Stimulated activated naive CD8-positive, alpha-beta T cell treated with anti-CD3 and anti-CD28 coated beads, Interleukin-15, amount 100 ng/mL, for 72 hours (primary cell): ENCODE data around the gene NEURL1.

Experiments used
- ATAC-seq: fragments of 150-1000 bp; cut with Tn5 transposase; 2 replicates; pipeline ENCODE4 v1.10.0; 2021; ENCODE audit warnings: mild to moderate bottlenecking, moderate library complexity
- DNase-seq, 2 donors: peaks; one replicate each; pipeline ENCODE4 v3.0.0; 2021 to 2022
- H3K27ac Mint-ChIP-seq, 2 donors: one replicate each; pipeline ENCODE4 v1.8.0; 2022; ENCODE audit warnings: mild to moderate bottlenecking in 2 of 2, mixed read lengths in 2 of 2, moderate library complexity in 2 of 2
- H3K27me3 Mint-ChIP-seq: one replicate; pipeline ENCODE4 v1.8.0; 2022; ENCODE audit warnings: mixed read lengths
- H3K4me1 Mint-ChIP-seq: one replicate; pipeline ENCODE4 v1.8.0; 2022; ENCODE audit warnings: mild to moderate bottlenecking, mixed read lengths
- H3K4me3 Mint-ChIP-seq, 2 donors: one replicate each; pipeline ENCODE4 v1.8.0; 2022; ENCODE audit warnings: mild to moderate bottlenecking in 2 of 2, mixed read lengths in 2 of 2, moderate library complexity in 1 of 2
- H3K9me3 Mint-ChIP-seq, 2 donors: one replicate each; pipeline ENCODE4 v1.8.0; 2022; ENCODE audit warnings: mixed read lengths in 2 of 2

Gene NEURL1

DNA sequence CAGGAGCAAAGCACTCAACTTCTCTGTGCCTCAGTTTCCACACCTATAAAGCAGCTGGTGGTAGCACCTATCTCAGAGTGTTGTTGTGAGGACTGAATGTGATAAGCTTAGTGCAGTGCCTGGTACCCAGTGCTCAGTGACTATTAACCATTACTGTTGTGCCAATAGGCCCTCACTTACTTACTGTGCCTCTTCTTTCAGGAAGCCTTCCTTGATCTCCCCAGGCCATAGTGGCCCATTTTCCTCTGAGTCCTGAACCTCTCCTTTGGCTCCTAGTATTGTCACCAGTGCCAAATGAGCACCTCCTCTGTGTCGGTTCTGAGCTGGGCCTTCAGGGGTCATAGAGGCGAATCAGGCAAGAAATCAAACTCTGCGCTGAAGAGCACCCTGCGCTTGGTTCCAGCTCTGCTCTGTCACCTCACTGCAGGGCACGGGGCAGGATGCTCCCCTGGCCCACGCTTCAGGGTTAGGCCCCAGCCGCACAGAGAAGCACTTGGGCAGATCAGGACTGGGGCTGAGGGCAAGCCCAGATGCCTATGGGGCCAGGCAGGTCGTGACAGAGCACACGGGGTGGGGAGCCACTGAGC lies 37.3 kb upstream of the NEURL1 start:
- H3K4me3 Mint-ChIP-seq: no peak overlapping the region
- no peaks in the 10 kb centered on the region for H3K9me3 Mint-ChIP-seq
- no peak for ATAC-seq
- H3K27ac Mint-ChIP-seq: no peak overlapping the region
- no peaks in the 10 kb centered on the region for H3K27me3 Mint-ChIP-seq
- no peak for DNase-seq
- peaks cover 42% of the 10 kb centered on the region for H3K4me1 Mint-ChIP-seq

DNA sequence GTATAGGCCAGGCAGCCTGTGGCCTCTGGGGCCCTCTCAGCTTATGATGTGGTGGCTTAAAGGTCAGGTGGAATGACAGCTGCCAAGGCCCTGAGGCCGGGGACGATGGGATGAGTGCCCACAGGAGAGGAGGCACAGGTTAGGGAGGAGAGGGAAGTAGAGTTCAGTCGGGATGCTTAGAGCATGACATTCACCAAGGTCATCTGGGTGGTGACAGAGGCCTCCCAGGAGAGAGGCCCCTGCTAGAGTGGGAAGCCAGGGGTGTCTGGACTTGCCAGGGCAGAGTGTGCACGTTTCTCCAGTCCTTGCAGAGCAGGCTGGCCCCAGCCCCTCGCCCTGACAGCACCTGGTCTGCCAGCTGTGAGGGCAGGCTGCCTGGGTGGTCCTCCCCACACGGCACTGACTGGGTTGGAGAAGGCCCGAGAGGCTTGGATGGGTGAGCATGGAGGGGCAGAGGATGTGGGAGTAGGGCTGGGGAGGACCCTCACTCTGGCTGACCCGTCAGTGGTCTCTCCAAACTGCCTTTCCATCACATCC lies 36.3 kb upstream of the NEURL1 start:
- DNase-seq (no peak), ATAC-seq (no peak)
- Mint-ChIP-seq H3K27me3 (no peaks in the 10 kb centered on the region), H3K4me3 (no peak overlapping the region), H3K4me1 (peaks cover 33% of the 10 kb centered on the region), H3K9me3 (no peaks in the 10 kb centered on the region), H3K27ac (peak overlapping the region in 1 of 2 donors; percentile 74)

GRCh38 chr10:103457896-103458583 lies 35.5 kb upstream of the NEURL1 start:
- Mint-ChIP-seq H3K4me3 (no peak overlapping the region), H3K4me1 (peaks cover 26% of the 10 kb centered on the region)

GRCh38 chr10:103458720-103459119 lies 34.8 kb upstream of the NEURL1 start, which contains the start of gene CALHM1:
Gene CALHM1, minus strand, starts transcription at chr10:103458900. Its CDS starts 149 bp downstream, at chr10:103458751.
- ATAC-seq (peak; percentile 33), DNase-seq (no peak)
- peaks cover 22% of the 10 kb centered on the region for H3K4me1 Mint-ChIP-seq
- H3K4me3 Mint-ChIP-seq: no peak within 1 kb of the TSS
- no peaks in the 10 kb centered on the region for H3K9me3 Mint-ChIP-seq
- H3K27me3 Mint-ChIP-seq: no peaks in the 10 kb centered on the region
- H3K27ac Mint-ChIP-seq: peak within 1 kb of the TSS in 1 of 2 donors; percentile 57

More at GRCh38 chr10:103457896-103458583, 35.5 kb upstream of the NEURL1 start:
- ATAC-seq: no peak
- no peaks in the 10 kb centered on the region for H3K9me3 Mint-ChIP-seq
- H3K27ac Mint-ChIP-seq: no peak overlapping the region
- DNase-seq: no peak
- no peaks in the 10 kb centered on the region for H3K27me3 Mint-ChIP-seq

DNA sequence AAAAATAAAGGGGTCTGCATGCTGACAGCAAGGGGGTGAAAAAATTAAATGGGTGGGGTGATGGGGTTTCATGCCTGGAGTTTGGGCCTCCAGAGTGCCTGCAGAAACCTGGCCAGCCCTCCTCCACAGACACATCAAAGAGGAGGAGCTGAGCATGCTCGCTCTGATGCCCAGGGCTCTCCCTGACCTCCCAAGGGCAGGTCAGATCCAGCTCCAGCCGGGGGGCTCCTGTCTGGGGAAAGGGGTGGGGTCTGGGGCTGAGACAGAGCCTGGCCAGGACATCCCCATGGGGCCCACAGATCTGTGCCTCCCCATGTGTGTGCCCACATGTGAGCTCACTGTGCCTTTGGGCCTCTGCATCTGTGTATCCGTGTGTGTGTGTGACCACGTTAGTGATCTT lies 33.9 kb upstream of the NEURL1 start:
- Mint-ChIP-seq H3K4me3 (no peak overlapping the region), H3K4me1 (peaks cover 20% of the 10 kb centered on the region), H3K27me3 (no peaks in the 10 kb centered on the region), H3K27ac (no peak overlapping the region), H3K9me3 (no peaks in the 10 kb centered on the region)
- ATAC-seq (no peak), DNase-seq (no peak)

- Mint-ChIP-seq H3K27ac (no peak overlapping the region), H3K4me1 (peaks cover 30% of the 10 kb centered on the region), H3K27me3 (no peaks in the 10 kb centered on the region), H3K4me3 (no peak overlapping the region), H3K9me3 (no peaks in the 10 kb centered on the region)
- ATAC-seq (no peak), DNase-seq (no peak)
These were observed 30.0 kb upstream of the NEURL1 start for GRCh38 chr10:103463499-103463898.

DNA sequence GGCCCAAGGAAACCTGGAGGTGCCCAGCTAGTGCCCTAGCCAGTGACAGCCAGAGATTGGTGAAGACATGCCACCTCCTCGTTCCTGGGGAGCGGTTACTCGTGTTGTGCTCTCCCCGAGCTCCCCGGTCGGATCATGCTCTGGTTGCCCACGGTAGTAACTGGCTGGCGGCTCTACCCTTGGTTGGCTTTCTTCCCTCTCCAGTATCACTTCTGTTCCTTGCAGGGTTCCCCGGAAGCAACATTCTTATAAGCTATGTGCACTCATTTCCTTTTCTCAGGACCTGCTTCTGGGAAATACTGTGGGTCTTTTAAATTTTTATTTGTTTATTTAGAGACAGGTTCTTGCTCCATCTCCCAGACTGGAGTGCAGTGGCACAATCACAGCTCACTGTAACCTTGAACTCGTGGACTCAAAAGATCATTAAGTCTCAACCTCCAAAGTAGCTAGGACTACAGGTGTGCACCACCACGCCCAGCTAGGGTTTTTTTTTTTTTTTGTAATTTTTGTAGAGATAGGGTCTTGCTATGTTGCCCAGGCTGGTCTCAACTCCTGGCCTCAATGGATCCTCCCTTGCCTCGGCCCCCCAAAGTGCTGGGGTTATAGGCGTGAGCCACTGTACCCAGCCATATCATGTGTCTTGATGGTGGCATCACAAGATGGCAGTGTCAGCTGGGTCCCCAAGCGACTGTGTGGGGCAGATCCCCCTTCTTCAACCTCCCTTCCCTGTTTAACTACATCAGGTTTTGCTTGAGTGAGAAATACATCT lies 27.9 kb upstream of the NEURL1 start:
- no peak for DNase-seq
- peaks cover 20% of the 10 kb centered on the region for H3K4me1 Mint-ChIP-seq
- H3K4me3 Mint-ChIP-seq: no peak overlapping the region
- ATAC-seq: no peak
- H3K27me3 Mint-ChIP-seq: no peaks in the 10 kb centered on the region
- H3K27ac Mint-ChIP-seq: no peak overlapping the region
- H3K9me3 Mint-ChIP-seq: no peaks in the 10 kb centered on the region

DNA sequence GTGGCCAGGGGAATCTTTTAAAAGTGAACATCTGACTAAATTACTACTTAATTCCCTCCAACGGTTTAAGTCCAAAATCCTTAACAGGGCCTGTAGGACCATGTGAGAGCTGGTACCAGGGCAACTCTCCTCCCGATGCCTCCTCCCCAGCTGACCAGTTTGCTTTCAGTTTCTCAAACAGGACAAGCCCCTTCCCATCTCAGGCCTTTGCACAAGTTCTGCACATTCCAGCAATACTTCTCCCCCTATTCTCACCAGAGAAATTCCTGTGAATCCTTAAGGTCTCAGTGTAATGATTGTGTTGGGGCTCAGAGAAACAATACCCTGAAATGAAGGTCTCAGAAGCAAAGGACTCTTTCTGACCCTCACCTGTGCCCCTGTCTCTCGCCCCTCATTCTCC lies 26.8 kb upstream of the NEURL1 start:
- Mint-ChIP-seq H3K9me3 (no peaks in the 10 kb centered on the region), H3K4me1 (peaks cover 30% of the 10 kb centered on the region), H3K27ac (peak overlapping the region; percentile 27 to 79), H3K4me3 (no peak overlapping the region), H3K27me3 (no peaks in the 10 kb centered on the region)
- ATAC-seq: no peak
- no peak for DNase-seq

DNA sequence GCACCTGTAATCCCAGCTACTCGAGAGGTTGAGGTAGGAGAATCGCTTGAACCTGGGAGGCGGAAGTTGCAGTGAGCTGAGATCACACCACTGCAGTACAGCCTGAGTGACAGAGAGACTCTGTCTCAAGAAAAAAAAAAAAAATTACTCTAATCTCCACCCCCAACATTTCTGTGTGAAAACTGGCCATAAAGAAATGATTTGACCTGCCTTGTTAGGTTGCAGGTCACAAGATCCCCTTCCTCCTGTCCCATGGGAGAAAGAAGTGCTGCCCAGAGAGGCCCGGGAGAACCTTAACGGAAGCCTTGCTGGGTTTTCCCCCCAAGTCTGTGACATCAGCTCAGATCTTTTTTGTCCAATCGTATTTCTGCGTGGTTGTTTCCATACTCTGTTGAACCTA lies 26.1 kb upstream of the NEURL1 start:
- Mint-ChIP-seq H3K9me3 (no peaks in the 10 kb centered on the region), H3K4me3 (no peak overlapping the region), H3K27ac (peak overlapping the region in 1 of 2 donors; percentile 88), H3K27me3 (no peaks in the 10 kb centered on the region), H3K4me1 (peaks cover 37% of the 10 kb centered on the region)
- ATAC-seq (no peak), DNase-seq (no peak)

GRCh38 chr10:103469201-103469600 lies 24.3 kb upstream of the NEURL1 start:
- H3K27me3 Mint-ChIP-seq: no peaks in the 10 kb centered on the region
- DNase-seq (no peak), ATAC-seq (no peak)
- no peaks in the 10 kb centered on the region for H3K9me3 Mint-ChIP-seq
- peak overlapping the region in 1 of 2 donors; percentile 10 for H3K27ac Mint-ChIP-seq
- H3K4me1 Mint-ChIP-seq: peaks cover 38% of the 10 kb centered on the region
- H3K4me3 Mint-ChIP-seq: no peak overlapping the region

DNA sequence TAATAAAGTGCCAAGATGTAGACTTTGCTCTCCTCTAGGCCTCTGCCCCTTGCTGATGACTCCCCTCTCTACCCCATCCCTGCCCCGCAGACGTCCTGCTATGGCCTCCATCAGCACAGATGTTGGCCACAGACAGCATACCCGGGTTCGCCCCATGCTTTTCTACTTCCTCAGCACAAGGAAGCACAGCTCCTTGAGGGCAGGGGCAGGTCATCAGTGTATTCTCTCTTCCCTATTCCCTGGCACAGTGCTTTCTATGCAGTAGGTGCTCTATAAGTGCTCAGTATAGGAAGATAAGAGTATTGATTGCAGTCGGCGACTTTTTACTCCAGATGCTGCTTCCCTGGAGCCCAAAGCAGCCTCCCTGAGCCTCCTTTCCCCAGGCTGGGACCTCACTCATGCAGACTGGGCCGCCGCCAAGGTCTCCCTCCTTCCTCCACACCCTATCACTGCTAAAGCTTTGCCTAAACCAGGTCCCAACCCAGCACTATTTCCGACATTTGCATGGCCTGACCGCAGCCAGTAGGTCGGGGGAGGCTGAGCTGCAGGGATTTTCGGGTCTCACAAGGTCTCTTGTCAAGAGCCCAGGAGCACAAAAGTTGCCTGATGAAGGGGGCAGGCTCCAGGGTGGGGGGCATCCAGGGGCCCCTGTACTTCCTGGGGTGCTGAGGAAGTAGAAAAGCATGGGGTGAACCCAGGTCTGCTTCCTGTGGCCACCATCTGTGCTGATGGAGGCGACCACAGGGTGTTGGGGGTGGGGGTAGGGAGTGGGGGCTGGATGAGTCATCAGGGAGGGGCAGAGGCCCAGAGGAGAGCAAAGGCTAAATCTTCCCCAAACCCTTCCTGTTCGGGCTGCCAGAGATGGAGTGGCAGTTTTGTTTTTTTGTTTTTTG lies 22.5 kb upstream of the NEURL1 start:
- peak overlapping the region; percentile 92 to 95 for H3K27ac Mint-ChIP-seq
- H3K27me3 Mint-ChIP-seq: no peaks in the 10 kb centered on the region
- peak overlapping the region; percentile 75 to 78 for H3K4me3 Mint-ChIP-seq
- peaks cover 39% of the 10 kb centered on the region for H3K4me1 Mint-ChIP-seq
- no peaks in the 10 kb centered on the region for H3K9me3 Mint-ChIP-seq
- ATAC-seq (peak; percentile 93), DNase-seq (peak; percentile 67 to 80)

DNA sequence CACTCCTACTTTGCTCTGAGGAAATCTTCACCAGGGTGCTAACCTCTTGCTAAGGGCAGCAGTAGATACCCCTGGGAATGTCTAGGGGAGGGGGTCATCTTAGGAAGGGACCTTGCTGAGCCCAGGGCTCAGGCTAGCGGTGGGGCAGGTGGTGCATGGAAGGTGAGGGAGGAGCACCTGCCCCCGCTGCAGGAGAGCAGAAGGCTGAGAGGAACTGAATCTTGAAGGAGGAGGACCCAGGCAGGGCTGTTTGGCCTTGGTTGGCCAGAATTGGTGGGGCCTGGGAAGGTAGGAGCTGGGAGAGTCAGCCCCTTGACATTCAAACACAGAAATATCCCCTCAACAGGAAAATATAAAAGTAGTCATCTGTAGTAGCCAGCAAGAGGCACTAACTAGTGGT lies 21.5 kb upstream of the NEURL1 start:
- H3K4me1 Mint-ChIP-seq: peaks cover 41% of the 10 kb centered on the region
- H3K27me3 Mint-ChIP-seq: no peaks in the 10 kb centered on the region
- DNase-seq: no peak
- H3K9me3 Mint-ChIP-seq: no peaks in the 10 kb centered on the region
- H3K4me3 Mint-ChIP-seq: peak overlapping the region; percentile 75 to 78
- peak overlapping the region; percentile 60 to 83 for H3K27ac Mint-ChIP-seq
- ATAC-seq: no peak

DNA sequence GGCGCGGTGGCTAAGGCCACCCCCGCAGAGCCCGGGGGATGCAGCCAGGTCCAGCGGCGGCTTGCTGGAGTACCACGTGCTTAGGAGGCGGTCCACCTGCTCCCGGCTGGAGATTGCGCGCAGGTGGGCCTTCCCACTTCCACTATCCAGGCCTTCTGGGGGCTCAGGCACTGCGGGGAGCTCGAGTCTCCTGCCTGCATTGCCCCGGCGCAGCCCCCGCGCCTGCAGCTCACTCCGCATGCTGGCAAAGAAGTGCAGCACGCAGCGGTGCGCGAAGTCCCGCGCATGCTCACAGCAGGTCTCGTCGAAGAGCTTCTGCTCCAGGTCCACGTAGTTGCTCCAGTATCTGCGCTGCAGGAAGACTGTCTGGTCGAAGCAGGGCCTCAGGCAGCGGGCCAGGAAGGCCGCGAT lies 20.2 kb upstream of the NEURL1 start:
- Mint-ChIP-seq H3K4me3 (no peak overlapping the region), H3K27ac (no peak overlapping the region), H3K9me3 (no peaks in the 10 kb centered on the region), H3K4me1 (peaks cover 31% of the 10 kb centered on the region), H3K27me3 (no peaks in the 10 kb centered on the region)
- DNase-seq (no peak), ATAC-seq (no peak)

GRCh38 chr10:103474077-103474476 lies 19.4 kb upstream of the NEURL1 start:
- peaks cover 31% of the 10 kb centered on the region for H3K4me1 Mint-ChIP-seq
- no peak overlapping the region for H3K4me3 Mint-ChIP-seq
- no peaks in the 10 kb centered on the region for H3K27me3 Mint-ChIP-seq
- H3K27ac Mint-ChIP-seq: no peak overlapping the region
- no peak for ATAC-seq
- no peak for DNase-seq
- H3K9me3 Mint-ChIP-seq: no peaks in the 10 kb centered on the region

DNA sequence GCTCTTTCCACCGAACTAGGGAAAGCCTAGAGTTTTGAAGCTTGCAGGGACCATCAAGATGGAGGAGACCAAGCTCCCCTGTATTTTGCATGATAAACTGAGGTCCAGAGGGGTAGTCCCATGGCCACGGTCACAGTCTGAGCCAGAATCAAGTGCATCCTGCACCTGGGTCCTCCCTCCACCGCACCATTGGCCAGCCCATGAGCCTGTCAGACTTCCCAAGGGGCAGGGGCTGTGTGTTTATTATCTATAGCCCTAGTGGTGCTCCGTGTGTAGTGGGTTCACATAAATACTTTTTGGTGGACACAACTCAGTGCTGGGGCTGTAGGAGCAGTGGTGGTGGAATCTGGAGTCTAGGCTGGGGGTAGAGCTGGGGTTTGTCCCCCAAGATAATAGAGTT lies 18.1 kb upstream of the NEURL1 start:
- H3K27me3 Mint-ChIP-seq: no peaks in the 10 kb centered on the region
- ATAC-seq: no peak
- no peak overlapping the region for H3K27ac Mint-ChIP-seq
- H3K4me3 Mint-ChIP-seq: no peak overlapping the region
- DNase-seq: no peak
- peaks cover 28% of the 10 kb centered on the region for H3K4me1 Mint-ChIP-seq
- H3K9me3 Mint-ChIP-seq: no peaks in the 10 kb centered on the region
